Activated naive CD8-positive, alpha-beta T cell treated with anti-CD3 and anti-CD28 coated beads, Interleukin-2, amount 50 U/mL, for 16 hours (primary cell): ENCODE measurements around the gene MSRB3.
"Not testable (repeated sequence)": the region's sequence is repeated elsewhere in the genome, so short reads cannot be mapped to it uniquely, and the experiment has no call there.

ENCODE experiments used
- DNase-seq: peaks from one replicate; pipeline ENCODE4 v3.0.0-alpha.2; 2020; ENCODE audit warnings: low read depth, low spot score

The MSRB3 gene

DNA sequence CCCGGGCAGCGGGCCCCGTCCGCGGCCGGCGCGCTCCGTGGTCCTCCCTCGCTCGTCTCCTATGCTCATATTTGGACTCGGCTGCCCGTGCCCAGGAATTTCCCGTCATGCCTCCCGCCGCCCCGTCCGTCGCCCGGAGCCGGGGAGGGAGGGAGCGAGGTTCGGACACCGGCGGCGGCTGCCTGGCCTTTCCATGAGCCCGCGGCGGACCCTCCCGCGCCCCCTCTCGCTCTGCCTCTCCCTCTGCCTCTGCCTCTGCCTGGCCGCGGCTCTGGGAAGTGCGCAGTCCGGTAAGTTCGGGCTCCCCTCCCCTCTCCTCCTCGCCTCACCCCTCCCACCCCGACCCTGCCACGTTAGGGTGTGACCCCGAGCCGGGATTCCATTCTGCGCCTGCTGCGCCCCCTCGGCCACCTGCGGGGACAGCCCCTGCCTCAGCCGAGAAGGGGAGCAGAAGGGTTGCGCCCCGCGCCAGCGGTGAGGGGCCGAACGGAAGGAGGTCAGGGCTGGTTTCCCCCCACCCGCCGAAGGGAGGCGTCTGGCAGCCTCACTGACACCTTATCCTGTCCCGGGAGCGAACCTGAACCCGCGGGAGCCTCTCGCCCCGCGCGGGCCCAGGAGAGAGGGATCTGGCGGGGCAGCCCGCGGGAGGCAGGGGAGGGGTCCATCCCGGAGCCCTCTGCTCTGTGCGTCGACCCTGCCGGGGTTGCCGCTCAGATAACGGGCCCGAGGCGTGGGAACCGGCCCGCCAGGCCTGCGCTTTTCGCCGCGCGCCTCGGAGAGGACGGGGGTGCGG, at the start of gene MSRB3:
Gene MSRB3, plus strand, starts transcription at position 108 of the 793 bp plus-strand sequence. CDS start 29,897 bp downstream, outside the sequence.
- DNase-seq = no peak

DNA sequence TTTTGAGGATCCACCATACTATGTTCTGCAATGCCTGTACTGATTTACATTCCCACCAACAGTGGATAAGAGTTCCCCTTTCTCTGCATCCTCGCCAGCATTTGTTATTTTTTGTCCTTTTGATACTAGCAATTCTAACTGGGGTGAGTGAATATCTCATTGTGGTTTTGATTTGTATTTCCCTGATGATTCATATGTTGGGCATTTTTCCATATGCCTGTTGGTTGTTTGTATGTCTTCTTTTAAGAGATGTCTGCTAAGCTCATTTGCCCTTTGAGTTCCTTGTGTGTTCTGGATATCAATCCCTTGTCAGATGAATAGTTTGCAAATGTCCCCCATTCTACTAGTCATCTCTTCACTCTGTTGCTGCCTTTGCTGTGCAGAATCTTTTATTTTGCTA, 49.0 kb upstream of the MSRB3 start:
- DNase-seq = no peak

DNA sequence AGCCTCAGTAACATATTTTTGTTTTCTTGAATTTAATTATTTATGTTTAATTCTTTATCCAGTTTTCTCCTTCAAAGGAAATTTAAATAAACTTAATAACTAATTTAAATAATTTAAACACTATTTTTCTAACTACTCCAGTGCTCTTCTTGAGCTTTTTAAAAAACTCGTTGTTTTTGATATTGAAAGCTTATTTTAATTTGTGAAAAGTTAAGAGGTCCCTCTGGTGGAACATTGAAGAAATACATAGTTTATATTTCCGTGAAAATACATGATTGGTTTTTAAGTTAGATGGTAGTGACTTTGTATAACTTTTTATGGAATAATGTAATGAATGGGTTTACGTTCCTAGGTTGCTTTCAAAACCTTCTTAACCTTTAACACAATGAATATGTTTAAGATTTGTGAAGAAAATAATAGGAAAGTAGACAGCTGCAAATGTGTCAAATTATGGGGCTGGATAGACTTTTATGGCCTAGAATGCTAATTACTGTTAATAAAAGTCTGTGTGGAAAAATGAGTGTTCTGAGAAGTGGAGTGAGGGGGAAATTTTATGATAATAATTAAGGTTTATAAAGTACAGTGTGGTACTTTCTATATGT, 45.9 kb upstream of the MSRB3 start:
- no peak for DNase-seq

DNA sequence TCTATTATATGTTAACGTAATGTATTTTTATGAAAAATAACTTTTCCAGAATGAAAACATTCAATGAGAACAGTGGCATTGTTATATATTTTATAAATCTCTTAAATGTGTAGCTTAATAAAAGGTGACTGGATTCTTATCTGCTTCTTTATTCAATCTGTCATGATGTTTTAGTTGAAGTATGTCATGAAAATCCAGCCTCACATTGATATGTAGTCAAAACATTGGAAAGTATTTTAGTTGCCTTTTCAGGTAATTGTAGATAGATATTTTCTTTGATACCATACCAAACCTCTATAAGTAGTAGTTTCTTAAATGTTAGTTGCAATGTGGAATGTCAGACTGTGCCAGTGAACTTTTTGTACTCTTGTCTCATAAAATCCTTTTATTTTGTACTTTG, 41.3 kb upstream of the MSRB3 start:
- DNase-seq = no peak

DNA sequence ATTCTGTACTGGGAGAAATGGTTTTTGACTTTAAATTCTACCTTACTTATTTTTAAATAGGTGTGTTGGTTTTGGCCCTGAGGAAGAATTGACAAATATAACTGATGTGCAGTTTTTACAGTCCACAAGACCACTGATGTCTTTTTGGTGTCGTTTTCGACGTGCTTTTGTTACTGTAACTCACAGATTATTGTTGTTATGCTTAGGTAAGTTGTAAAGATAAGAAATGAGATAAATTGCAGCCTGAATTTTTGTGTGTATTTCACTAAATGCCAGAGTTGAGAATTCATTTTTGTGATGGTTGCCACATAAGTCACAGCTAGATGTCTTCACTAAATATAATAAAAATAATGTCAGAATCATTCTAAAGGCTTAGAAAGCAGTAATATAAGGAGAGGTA, 39.9 kb upstream of the MSRB3 start:
- DNase-seq = no peak

DNA sequence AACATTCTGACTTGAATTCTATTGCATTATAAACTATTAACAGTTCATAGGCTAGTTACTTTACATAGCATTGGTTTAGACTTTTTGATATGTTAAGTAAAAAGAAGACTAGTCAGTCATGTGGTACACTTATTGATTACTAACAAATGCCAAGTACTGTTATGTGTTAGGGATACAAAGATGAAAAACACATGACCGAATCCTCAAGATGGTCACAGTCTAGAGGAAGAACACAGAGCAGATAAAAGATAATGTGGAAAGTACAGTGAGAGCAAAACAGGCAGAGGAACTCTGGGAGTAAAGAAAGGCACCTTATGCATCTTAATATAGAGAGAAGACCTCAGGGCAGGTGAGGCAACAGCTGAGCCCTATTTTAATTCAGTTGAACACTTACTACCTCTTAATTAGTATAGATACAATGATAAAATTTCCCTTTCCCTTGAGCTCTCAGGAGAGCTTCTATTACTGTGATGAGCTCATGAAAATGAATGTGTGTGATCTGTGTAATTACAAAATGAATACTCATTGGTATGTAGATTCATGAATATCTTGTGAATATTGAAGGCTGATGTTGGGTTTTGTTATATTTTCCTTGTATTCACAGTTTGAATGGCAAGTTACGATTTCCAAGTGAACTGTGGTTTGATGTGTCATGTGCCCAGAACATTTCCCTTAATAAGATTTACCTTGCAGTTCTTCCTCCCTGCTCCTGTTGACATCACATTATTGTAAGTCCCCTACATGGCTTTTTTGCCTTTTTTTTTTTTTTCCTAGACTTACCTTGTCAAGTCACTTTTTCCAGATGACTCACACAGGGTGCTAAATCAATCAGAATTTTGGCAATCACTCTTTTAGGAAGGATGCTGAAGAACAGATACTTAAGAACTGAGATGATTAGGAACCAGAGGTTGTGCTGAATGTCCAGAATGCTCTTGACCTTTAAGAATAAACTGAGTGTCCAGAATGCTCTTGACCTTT, 29.5 kb upstream of the MSRB3 start:
- no peak for DNase-seq

DNA sequence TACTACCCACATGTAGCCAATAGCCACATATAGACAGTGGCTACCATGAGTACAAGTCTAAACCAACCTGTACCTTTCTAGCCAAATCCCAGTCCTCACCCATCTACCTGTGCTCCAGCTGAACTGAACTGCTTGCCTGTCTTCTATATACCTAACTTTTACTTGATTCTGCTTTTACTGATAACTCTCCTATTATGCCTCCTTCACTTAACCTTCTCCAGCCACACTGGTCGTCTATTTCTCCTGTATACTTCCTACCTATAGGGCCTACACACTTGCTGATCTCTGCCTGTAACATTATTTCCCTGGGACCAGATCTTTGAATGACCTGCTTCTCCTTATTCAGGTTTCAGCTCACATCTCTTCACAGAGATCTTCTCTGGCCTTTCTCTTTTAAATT, 26.0 kb upstream of the MSRB3 start:
- DNase-seq = no peak

DNA sequence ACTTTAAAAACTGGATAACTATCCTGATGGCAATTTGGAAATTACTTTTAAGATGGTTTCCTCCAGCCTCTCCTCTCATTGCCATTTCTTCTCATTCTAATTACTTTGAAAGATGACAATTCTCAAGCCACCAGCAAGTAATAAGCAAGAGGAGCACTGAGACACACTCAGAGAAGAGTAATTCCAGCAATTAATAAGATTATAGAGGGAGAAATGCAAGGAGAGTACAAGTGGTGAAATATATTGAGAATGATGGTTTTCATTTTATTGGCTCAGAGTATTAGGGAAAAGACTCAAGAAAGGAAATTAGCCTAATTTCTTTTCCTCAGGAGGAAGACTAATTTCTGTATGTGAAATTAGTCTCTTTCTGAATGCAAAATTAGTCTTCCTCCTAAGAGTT, 20.5 kb upstream of the MSRB3 start:
- DNase-seq = no peak

DNA sequence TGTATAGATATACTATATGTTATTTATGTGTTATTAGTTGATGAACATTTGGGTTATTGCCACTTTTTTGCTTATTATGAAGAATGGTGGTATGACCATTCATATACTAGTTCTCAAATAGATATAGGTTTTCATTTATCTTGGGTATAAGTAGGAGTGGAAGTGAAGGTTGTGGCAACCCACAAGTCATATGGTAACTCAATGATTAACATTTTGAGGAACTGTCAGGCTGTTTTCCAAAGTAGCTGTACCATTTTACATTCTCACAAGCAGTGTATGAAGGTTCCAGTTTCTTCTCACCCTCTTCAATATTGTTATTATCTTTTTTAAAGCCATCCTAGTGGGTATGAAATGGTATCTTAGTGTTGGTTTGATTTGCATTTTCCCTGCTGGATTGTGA, 19.0 kb upstream of the MSRB3 start:
- no peak for DNase-seq

DNA sequence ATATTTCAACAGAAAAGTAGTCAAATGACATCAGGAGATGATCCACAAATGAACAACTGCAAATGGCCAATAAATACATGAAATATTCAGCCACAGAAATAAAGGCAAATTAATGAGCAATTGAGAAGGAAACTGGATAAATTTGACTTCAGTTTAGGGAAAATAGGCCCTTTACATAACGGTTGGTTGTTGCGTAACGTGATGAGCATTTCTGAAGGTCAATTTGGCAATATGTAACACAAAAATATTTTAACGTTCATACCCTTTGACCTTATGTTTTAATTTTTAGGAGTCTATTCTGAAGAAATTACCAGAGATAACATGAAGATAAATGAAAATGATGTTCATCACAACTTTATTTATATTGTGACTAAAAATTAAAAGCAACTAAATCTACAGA, 14.7 kb upstream of the MSRB3 start:
- no peak for DNase-seq

DNA sequence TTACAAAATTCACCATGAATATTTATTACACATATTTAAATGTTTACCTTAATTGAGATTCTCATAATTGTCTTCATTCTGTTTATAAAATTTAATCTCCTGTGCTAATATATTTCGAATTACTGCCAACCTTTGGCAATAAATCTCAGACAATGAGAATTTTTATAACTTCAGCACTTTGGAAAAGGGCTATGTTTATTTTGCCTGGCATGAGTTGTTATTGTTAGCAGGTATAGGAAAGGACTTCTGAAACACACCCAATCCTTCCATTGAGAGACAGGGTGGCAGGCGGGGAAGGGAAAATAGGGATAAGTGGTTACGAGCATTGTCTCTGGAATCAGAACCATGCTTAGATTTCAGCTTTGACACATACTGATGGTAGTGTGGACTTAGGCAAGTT, 12.1 kb upstream of the MSRB3 start:
- no peak for DNase-seq

DNA sequence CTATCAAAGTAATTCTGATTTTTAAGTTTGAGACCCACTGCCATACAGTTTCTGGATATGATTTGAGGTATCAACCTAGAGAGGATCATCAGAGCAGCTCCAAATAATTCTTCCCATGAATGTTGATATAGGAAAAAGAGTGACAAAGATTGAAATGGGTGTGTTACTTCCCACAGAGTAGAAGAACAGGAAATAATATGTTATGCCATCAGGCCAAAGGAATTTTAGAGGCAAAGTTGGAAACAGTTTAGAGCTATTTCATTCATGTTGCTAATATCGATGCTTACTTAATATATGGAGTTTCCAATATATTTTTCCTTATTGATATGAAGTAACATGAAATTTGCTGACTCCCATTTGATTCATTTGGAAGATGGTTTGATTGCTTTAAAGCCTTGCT, 8.9 kb upstream of the MSRB3 start:
- DNase-seq = no peak

DNA sequence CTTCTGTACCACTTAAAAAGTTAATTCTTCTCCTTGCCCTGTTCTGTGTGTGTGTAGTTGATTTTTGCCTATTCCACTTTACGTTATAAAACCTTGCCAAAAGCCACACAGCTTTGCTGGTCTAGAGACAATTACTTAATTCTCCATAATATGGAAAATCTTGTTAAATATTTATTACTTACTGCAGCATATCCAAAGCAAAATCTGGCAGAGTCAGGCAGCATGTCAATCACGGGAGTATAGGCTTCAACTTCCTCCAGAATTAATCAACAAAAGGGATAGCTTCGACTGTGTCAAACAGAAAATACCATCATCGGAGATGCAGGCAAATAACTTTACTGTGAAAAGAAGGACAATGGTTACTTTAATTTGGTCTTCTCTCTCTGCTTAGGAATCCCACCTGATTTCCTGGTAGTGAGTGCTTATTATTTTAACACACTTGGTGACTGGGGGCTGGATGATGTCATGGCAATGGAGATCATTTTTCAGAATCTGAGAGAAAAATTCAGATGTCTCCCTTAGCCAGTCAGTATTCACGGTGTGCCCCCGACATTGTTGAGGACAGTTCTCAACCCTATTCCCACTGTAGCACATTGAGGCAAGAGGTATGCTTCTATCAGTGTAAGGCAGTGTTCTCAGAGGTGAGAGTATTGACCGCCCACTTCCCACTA, 3.7 kb upstream of the MSRB3 start:
- no peak for DNase-seq

DNA sequence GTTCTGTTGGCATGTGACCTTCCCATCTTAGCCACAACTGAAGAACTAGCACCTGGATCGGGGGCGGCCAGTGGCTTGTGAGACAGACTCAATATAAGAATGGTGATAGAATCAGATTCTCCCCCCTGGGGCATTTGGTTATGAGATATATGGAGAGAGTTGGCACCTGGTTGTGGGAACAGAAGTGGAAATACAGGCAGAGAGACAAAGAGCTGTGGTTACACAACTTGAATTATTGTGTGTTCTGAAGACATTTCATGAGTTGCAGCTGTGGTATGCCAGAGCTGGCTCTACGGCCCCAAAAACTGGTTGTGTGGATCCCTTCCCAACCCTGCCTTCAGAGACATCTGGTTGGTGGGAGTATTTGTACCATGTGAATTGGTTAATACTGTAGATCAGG, 2.9 kb upstream of the MSRB3 start:
- no peak for DNase-seq

DNA sequence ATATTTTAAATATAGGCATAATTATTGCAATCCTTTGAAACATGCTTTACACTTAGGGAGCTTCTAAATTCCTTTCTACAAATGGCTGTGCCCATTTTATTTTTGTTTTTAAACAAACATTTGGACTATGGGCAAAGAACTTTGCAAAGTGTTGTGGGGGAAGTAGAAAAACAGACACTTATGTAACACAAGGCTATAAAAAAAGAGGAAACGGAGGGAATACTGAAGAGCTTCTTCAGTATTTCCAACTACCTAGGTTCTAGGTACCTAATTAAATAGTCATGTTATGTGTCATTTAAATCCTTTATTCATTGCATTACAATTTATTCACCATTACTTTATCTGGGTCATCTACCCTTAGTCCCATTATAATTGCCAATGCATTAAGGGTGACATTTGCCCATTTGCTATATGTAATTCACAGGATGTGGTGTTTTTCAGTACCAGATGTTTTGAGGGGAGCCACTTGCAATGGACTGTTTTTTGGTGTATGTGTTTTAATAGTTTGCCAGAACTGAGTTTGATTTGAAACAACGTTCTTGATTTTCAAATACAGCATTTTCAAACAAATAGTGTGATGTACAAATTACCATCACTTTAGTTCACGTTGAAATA, 1.5 kb upstream of the MSRB3 start:
- no peak for DNase-seq

DNA sequence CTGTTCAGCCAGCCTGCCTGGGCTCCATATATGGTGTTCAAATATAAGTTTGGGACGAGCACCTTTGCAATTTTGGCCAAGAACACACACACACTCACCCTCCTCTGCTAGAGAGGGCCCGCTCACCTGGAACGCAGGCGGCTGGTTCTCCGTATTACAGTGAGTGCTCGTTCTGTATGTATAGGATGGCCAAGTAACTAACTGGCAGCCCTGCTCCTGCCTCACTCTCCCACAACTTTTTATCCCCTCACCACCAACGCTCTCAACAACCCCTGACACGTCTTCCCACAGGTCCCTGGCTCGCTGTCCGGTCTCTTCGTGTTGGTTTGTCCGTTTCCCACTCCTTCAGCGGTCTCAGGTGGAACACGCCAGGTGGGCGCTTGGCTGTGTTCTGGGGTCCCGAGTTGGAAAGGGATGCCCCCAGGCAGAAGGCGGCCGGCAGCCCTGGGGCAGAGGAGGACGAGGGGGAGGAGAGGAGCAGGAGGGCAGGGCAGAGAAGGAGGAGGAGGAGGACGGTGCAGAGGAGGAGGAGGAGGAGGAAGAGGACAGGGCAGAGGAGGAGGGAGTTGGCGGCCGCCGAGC, 398 bp upstream of the MSRB3 start:
- DNase-seq = no peak

DNA sequence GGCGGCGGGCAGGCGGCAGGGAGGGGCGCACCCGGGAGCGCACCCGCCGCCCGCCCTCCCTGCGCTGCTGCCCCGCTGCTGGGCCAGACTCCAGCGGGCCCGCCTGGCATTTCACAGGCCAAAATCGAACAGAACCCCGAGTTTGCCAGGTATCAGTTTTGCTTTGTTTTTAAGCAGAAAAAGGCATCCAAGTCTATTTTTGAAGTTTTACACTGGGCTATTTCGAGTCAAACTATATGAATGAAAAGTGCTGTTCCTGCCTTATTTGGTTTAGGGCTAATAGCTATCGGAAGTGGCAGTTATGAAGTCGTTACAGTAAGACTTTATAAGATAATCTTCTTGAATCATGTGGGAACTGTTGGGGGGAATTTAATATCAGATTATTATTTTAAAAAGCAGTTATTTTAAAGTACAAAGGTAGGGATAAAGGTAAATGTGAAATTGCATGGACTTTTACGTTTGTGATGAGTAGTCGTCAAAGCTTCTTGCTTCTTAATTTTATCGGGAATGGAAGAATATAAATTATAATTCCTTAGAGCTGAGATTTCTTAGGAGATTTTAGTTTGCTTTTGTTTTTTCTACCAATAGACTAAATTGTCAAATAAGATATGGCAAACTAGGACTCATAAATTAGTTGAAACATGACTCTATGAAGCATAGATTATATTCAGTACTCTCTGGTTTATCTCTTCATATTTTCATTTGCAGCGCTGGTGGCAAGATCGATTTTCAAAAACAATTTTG, 1.1 kb downstream of the MSRB3 start:
- DNase-seq = no peak

DNA sequence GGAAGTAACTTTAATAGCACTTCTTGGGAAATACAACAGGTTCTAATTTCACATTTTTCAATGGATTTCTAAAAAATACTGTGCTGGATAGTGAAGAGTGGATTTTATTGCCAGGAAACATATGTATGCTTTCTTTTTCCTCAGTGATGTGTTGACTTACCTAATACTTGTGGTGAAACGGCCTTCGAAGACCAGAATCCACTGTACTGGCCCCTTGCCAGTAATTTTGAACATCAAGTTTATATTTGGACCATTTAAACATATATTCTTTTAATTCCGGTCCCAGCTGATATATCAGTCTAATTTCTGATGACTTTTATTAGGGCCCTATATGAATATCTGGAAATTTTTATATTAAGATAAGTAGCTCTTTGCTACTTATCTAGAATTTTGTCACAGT, 1.8 kb downstream of the MSRB3 start:
- no peak for DNase-seq

DNA sequence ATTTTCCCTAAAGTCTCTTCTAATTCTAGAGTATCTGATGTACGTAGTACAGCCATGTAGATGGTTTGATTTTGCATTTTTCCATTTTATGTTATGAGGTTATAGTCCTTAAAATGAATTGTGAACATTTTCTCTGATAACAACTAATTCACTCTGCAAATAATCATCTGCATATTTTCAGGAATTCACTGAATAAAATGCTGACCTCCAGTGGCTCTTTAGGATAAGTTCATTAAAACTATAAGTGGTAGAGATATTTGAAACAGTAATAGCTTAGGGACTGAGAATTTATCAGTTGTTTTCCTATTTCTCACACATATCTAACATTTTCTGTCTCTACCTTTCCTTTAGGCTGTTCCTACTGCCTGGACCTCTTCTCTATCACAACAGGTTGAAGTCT, 4.4 kb downstream of the MSRB3 start:
- no peak for DNase-seq

DNA sequence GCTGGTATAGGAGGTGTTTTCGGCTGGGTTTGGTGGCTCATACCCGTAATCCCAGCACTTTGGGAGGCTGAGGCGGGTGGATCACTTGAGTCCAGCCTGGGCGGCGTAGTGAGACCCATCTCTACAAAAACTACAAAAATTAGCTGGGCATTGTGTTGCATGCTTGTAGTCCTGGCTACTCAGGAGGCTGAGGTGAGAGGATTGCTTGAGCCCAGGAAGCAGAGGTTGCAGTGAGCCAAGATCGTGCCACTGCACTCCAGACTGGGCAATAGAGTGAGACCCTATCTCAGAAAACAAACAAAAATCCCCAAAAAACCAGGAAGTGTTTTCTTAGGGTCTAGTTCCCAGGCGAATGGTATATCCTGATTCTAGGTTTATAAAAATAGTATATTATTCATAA, 7.0 kb downstream of the MSRB3 start:
- not testable (repeated sequence) for DNase-seq
